Measurements from ENCODE around the gene MIER3. TPM values are rescaled to one million over a fixed set of nuclear protein-coding genes. Genes with fewer than 3 reads are reported as not detected.

Gene MIER3
- polyA plus RNA-seq, 6 donors from 2014 or later = 8.1 to 14.2 (median 9.8) TPM

- peaks cover 0 to 2% (median 0%) of the 10 kb centered on the region in 7 donors for H3K9me3 Mint-ChIP-seq
- peaks cover 0 to 5% of the 10 kb centered on the region in 2 donors for H3K36me3 Mint-ChIP-seq
- ATAC-seq (ENCODE audit: low read depth in 2 of 2) (peak; percentile 42 to 58), DNase-seq (peak; percentile 46)
- H3K4me1 Mint-ChIP-seq = peaks cover 0 to 6% (median 3%) of the 10 kb centered on the region in 3 donors
- H3K4me3 Mint-ChIP-seq = no peak overlapping the region
- H3K27me3 Mint-ChIP-seq = peaks cover 0 to 5% (median 4%) of the 10 kb centered on the region in 3 donors
- H3K27ac Mint-ChIP-seq = no peak overlapping the region
Measured at GRCh38 chr5:56900858-56901578, 50.9 kb downstream of the MIER3 start.

- no peak for ATAC-seq (ENCODE audit: low read depth in 2 of 2)
- Mint-ChIP-seq H3K4me3 (no peak overlapping the region), H3K27me3 (peaks cover 0 to 5% (median 4%) of the 10 kb centered on the region in 3 donors), H3K4me1 (peaks cover 0 to 6% (median 5%) of the 10 kb centered on the region in 3 donors), H3K36me3 (peaks cover 0 to 5% of the 10 kb centered on the region in 2 donors), H3K9me3 (peaks cover 0 to 2% (median 0%) of the 10 kb centered on the region in 7 donors), H3K27ac (no peak overlapping the region)
- DNase-seq = no peak
Measured at GRCh38 chr5:56900395-56900794, 51.5 kb downstream of the MIER3 start.

GRCh38 chr5:56898213-56898612, 53.7 kb downstream of the MIER3 start:
- no peak overlapping the region for H3K4me3 Mint-ChIP-seq
- no peaks in the 10 kb centered on the region for H3K9me3 Mint-ChIP-seq
- H3K36me3 Mint-ChIP-seq = peaks cover 0 to 10% of the 10 kb centered on the region in 2 donors
- ATAC-seq (ENCODE audit: low read depth in 2 of 2) (no peak), DNase-seq (no peak)
- peaks cover 0 to 16% (median 11%) of the 10 kb centered on the region in 3 donors for H3K4me1 Mint-ChIP-seq
- H3K27ac Mint-ChIP-seq = peak overlapping the region in 1 of 6 donors; percentile 93
- H3K27me3 Mint-ChIP-seq = peaks cover 0 to 1% (median 0%) of the 10 kb centered on the region in 3 donors

GRCh38 chr5:56896763-56897162, 55.2 kb downstream of the MIER3 start:
- no peak for DNase-seq
- H3K27ac Mint-ChIP-seq = peak overlapping the region in 2 of 6 donors; percentile 52 to 95
- H3K9me3 Mint-ChIP-seq = no peaks in the 10 kb centered on the region
- no peaks in the 10 kb centered on the region for H3K27me3 Mint-ChIP-seq
- peaks cover 0 to 22% (median 12%) of the 10 kb centered on the region in 3 donors for H3K4me1 Mint-ChIP-seq
- no peak for ATAC-seq (ENCODE audit: low read depth in 2 of 2)
- no peak overlapping the region for H3K4me3 Mint-ChIP-seq
- peaks cover 0 to 10% of the 10 kb centered on the region in 2 donors for H3K36me3 Mint-ChIP-seq

- peaks cover 20 to 28% of the 10 kb centered on the region in 2 donors for H3K36me3 Mint-ChIP-seq
- peak; percentile 23 to 50 for ATAC-seq (ENCODE audit: low read depth in 2 of 2)
- no peak overlapping the region for H3K4me3 Mint-ChIP-seq
- peak overlapping the region in 4 of 6 donors; percentile 33 to 88 (median 66) for H3K27ac Mint-ChIP-seq
- DNase-seq = no peak
- no peaks in the 10 kb centered on the region for H3K27me3 Mint-ChIP-seq
- H3K9me3 Mint-ChIP-seq = no peaks in the 10 kb centered on the region
- peaks cover 3 to 27% (median 12%) of the 10 kb centered on the region in 3 donors for H3K4me1 Mint-ChIP-seq
Measured at GRCh38 chr5:56893251-56893951, 58.5 kb downstream of the MIER3 start.

GRCh38 chr5:56881571-56881970, 70.4 kb downstream of the MIER3 start:
- Mint-ChIP-seq H3K4me1 (peaks cover 4 to 24% (median 17%) of the 10 kb centered on the region in 3 donors), H3K4me3 (no peak overlapping the region), H3K27me3 (no peaks in the 10 kb centered on the region), H3K27ac (peak overlapping the region in 3 of 6 donors; percentile 47 to 69 (median 56)), H3K36me3 (peaks cover 25 to 28% of the 10 kb centered on the region in 2 donors), H3K9me3 (no peaks in the 10 kb centered on the region)
- DNase-seq (no peak), ATAC-seq (ENCODE audit: low read depth in 2 of 2) (no peak)

- DNase-seq (no peak), ATAC-seq (ENCODE audit: low read depth in 2 of 2) (no peak)
- peaks cover 29 to 50% of the 10 kb centered on the region in 2 donors for H3K36me3 Mint-ChIP-seq
- no peaks in the 10 kb centered on the region for H3K9me3 Mint-ChIP-seq
- H3K4me1 Mint-ChIP-seq = peaks cover 36 to 53% (median 41%) of the 10 kb centered on the region in 3 donors
- peak overlapping the region in 4 of 6 donors; percentile 32 to 85 (median 82) for H3K27ac Mint-ChIP-seq
- no peaks in the 10 kb centered on the region for H3K27me3 Mint-ChIP-seq
- H3K4me3 Mint-ChIP-seq = no peak overlapping the region
Measured at GRCh38 chr5:56876327-56876726, 75.6 kb downstream of the MIER3 start.

- H3K27me3 Mint-ChIP-seq = no peaks in the 10 kb centered on the region
- DNase-seq (no peak), ATAC-seq (ENCODE audit: low read depth in 2 of 2) (no peak)
- no peaks in the 10 kb centered on the region for H3K9me3 Mint-ChIP-seq
- H3K4me3 Mint-ChIP-seq = peak overlapping the region in 3 of 8 donors; percentile 10 to 78 (median 55)
- peaks cover 31 to 50% of the 10 kb centered on the region in 2 donors for H3K36me3 Mint-ChIP-seq
- H3K27ac Mint-ChIP-seq = peak overlapping the region in 5 of 6 donors; percentile 13 to 89 (median 71)
- peaks cover 46 to 64% (median 57%) of the 10 kb centered on the region in 3 donors for H3K4me1 Mint-ChIP-seq
Measured at GRCh38 chr5:56873056-56873455, 78.9 kb downstream of the MIER3 start.

- peak; percentile 90 to 93 for ATAC-seq (ENCODE audit: low read depth in 2 of 2)
Measured at GRCh38 chr5:56871777-56872176, 80.1 kb downstream of the MIER3 start.

More at GRCh38 chr5:56871777-56872176, 80.1 kb downstream of the MIER3 start:
- H3K27me3 Mint-ChIP-seq = no peaks in the 10 kb centered on the region
- peak overlapping the region; percentile 3 to 86 (median 73) for H3K27ac Mint-ChIP-seq
- DNase-seq = peak; percentile 16
- peak overlapping the region in 5 of 8 donors; percentile 20 to 68 (median 51) for H3K4me3 Mint-ChIP-seq
- H3K9me3 Mint-ChIP-seq = no peaks in the 10 kb centered on the region
- H3K4me1 Mint-ChIP-seq = peaks cover 40 to 64% (median 49%) of the 10 kb centered on the region in 3 donors
- H3K36me3 Mint-ChIP-seq = peaks cover 29 to 41% of the 10 kb centered on the region in 2 donors

Other genes with a start within 250 kb of the MIER3 start
- 100 to 1,000 TPM in 1 of 6 donors, 10 to 100 TPM in 5; 39.8 to 106 (median 90.2) TPM for gene MAP3K1, start 136.6 kb downstream of the MIER3 start, polyA plus RNA-seq (ENCODE audit: low read depth in 6 of 6)
- gene SETD9, start 42.5 kb downstream of the MIER3 start, polyA plus RNA-seq (ENCODE audit: low read depth in 6 of 6) = 10 to 100 TPM in 1 of 6 donors, 1 to 10 TPM in 5; 1.6 to 10.2 (median 7.3) TPM
- 100 to 1,000 TPM in 4 of 6 donors, 10 to 100 TPM in 2; 84.1 to 120 (median 106) TPM for gene GPBP1, start 221.9 kb upstream of the MIER3 start, polyA plus RNA-seq (ENCODE audit: low read depth in 6 of 6)